Ascending aorta (tissue), 2 donors: ENCODE data around the gene KIF25. TPM values are rescaled to one million over a fixed set of nuclear protein-coding genes. Genes with fewer than 3 reads are reported as not detected.

Experiments
- DNase-seq, 2 donors: peaks; one replicate each; pipeline ENCODE4 v3.0.0-alpha.2; 2019; ENCODE audit warnings: low spot score in 2 of 2
- H3K27ac ChIP-seq, 2 donors: fragments of 200-600 bp; sonication (generic); one replicate each; pipeline ENCODE4 v1.5.1; 2016 to 2017; ENCODE audit warnings: mild to moderate bottlenecking in 1 of 2
- H3K27me3 ChIP-seq: fragments of 200-600 bp; sonication (generic); one replicate; pipeline ENCODE4 v1.5.1; 2017
- H3K36me3 ChIP-seq, 2 donors: fragments of 200-600 bp; sonication (generic); one replicate each; pipeline ENCODE4 v1.5.1; 2016
- H3K4me1 ChIP-seq, 2 donors: fragments of 200-600 bp; sonication (generic); one replicate each; pipeline ENCODE4 v1.5.1; 2016 to 2017; ENCODE audit warnings: mild to moderate bottlenecking in 1 of 2
- H3K4me3 ChIP-seq, 2 donors: fragments of 200-600 bp; sonication (generic); one replicate each; pipeline ENCODE4 v1.5.1; 2016 to 2017; ENCODE audit warnings: mild to moderate bottlenecking in 1 of 2
- H3K9me3 ChIP-seq, 2 donors: fragments of 200-600 bp; sonication (generic); one replicate each; pipeline ENCODE4 v1.5.1; 2016
- CTCF ChIP-seq, 3 experiments: fragments of 200-600 bp in 2 of 3; fragments of 450-650 bp in 1 of 3; sonication (generic) in 2 of 3; IDR thresholded peaks; one replicate each; pipeline ENCODE4 v1.5.1; 2016 to 2019; ENCODE audit warnings: antibody characterized with exemption in 3 of 3, mild to moderate bottlenecking in 1 of 3, moderate library complexity in 1 of 3
- intact Hi-C: fragments of 100-400 bp; cut with DNase I; formaldehyde crosslinking; loops from one replicate; pipeline ENCODE4 v1.15.1; 2023
- total RNA-seq: library from RNA; depleted of rRNA; stranded (reverse); fragments of >200 nt; gene quantifications from one replicate; pipeline ENCODE4 v1.1.0, GENCODE V29; 2016

The KIF25 gene
- total RNA-seq, 1 donor from 2014 or later = not detected

DNA sequence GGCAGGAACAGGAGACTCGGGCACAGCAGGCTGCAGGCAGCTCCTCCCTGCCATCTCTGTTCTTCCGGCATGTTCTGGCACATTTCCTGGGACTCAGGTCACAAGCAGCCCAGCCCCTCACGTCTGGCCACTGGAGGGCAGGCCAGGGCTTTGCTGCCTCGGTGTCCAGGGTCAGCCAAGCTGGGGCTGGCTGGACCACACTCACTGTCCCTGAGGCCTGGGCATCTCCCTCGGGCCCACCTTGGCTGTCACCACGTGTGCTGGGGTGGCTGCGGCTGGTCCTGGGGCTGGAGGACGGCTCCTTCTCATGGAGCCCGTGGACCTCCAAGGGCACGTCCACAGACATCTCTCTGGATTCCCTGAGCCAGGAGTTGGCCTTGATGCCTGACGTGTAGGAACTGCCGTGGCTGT is 63.1 kb downstream of the KIF25 start:
- no peak for DNase-seq

GRCh38 chr6:168061269-168062210 is 64.1 kb downstream of the KIF25 start:
- Histone ChIP-seq H3K4me1 (no peaks in the 10 kb centered on the region), H3K4me3 (no peak overlapping the region), H3K36me3 (no peaks in the 10 kb centered on the region), H3K9me3 (no peaks in the 10 kb centered on the region), H3K27ac (no peak overlapping the region), H3K27me3 (no peaks in the 10 kb centered on the region)
- no peak for DNase-seq
- intact Hi-C loops = no loop called here
- no peak for TF ChIP-seq CTCF (IDR thresholded peaks at IDR 0.05)

More for the DNA sequence above, 63.1 kb downstream of the KIF25 start:
- Histone ChIP-seq H3K9me3 (no peaks in the 10 kb centered on the region), H3K4me3 (no peak overlapping the region), H3K27me3 (no peaks in the 10 kb centered on the region), H3K4me1 (no peaks in the 10 kb centered on the region), H3K36me3 (no peaks in the 10 kb centered on the region), H3K27ac (no peak overlapping the region)
- peak; percentile 6 to 51 (median 16) for TF ChIP-seq CTCF (IDR thresholded peaks at IDR 0.05)
- intact Hi-C loops = no loop called here

DNA sequence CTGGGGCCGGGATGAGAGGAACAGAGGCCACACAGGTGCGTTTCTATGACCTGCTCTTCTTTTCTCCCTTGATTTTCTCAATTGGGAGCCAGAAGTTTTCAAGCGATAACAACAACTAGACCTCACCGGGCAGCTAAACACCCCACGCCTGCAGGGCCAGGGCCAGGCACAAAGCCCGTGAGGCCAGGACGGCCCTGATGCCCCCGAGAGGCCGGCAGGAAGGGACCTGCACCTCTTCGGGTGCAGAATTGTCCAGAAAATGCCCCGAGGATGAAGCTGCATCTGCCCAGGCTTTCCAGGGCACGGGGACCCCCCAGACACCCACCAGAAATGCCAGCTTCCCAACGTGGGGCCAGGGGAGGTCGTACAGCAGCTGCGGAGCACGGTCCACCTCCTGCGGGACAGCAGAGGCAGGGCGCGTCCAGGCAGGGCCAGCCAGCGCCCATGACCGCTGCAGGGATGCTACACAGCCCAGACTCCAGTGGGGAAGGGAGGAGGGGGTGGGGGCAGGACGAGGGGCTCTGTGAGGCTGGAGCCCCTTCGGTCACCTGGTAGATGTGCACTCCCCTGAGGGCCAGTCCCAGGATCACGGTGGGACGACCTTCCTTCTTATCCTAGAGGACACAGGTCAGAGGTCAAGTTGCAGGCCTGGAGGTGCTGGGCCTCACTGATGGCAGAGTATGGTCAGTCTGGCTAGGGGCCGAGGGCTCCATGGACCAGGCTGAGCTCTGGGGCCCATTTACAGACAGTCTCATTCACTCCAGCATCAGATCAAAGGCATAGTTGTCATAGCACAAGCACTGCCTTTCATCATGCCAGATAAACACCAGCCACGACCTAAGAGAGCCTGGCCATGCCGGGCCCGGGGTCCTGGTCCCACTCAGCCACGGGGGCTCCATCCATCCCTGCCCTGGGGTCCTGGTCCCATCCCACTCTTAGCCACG is 65.1 kb downstream of the KIF25 start:
- intact Hi-C loops = no loop called here
- Histone ChIP-seq H3K9me3 (no peaks in the 10 kb centered on the region), H3K27me3 (no peaks in the 10 kb centered on the region), H3K4me1 (no peaks in the 10 kb centered on the region), H3K36me3 (no peaks in the 10 kb centered on the region), H3K4me3 (no peak overlapping the region), H3K27ac (no peak overlapping the region)
- no peak for TF ChIP-seq CTCF (IDR thresholded peaks at IDR 0.05)
- no peak for DNase-seq

DNA sequence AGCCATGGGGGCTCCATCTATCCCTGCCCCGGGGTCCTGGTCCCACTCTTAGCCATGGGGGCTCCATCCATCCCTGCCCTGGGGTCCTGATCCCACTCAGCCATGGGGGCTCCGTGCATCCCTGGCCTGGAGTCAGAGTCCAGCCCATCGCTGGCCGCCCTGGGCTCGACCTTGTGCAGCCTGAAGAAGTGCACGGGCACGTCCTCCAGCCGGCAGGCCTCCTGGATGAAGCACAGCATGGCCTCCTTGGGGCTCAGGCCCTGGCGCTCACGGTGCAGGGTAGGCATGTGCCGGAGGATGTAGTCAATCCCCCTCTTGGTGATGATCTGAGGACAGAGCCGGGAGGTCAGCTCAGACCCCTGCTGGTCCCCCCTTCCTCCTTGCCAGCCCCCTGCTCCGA is 66.0 kb downstream of the KIF25 start:
- Histone ChIP-seq H3K27me3 (no peaks in the 10 kb centered on the region), H3K4me1 (no peaks in the 10 kb centered on the region), H3K27ac (no peak overlapping the region), H3K9me3 (no peaks in the 10 kb centered on the region), H3K4me3 (no peak overlapping the region), H3K36me3 (no peaks in the 10 kb centered on the region)
- DNase-seq = no peak
- TF ChIP-seq CTCF (IDR thresholded peaks at IDR 0.05) = no peak
- intact Hi-C loops = no loop called here

GRCh38 chr6:168064226-168064807 is 66.8 kb downstream of the KIF25 start:
- Histone ChIP-seq H3K4me3 (no peak overlapping the region), H3K27ac (no peak overlapping the region), H3K36me3 (no peaks in the 10 kb centered on the region), H3K4me1 (no peaks in the 10 kb centered on the region), H3K27me3 (no peaks in the 10 kb centered on the region), H3K9me3 (no peaks in the 10 kb centered on the region)
- intact Hi-C loops = no loop called here
- DNase-seq = no peak
- TF ChIP-seq CTCF (IDR thresholded peaks at IDR 0.05) = no peak
